ENCODE results near the gene DPM2.

The DPM2 gene

DNA sequence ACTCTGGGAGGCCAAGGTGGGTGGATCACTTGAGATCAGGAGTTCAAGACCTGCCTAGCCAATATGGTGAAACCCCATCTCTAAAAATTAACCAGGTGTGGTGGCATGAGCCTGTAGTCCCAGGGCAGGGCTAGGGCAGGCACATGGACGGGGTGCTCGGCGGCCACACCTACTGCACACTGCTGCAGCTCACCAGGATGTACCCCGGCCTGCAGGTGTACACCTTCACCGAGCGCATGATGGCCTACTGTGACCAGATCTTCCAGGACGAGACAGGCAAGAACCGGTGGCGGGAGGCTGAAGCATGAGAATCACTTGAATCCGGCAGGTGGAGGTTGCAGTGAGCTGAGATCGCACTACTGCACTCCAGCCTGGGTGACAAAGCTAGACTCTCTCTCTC, 24.0 kb downstream of the DPM2 start:
- Histone ChIP-seq H3K9me3 (ENCODE audit: insufficient read depth, low read length, severe bottlenecking) (no peaks in the 10 kb centered on the region), H3K27ac (ENCODE audit: low read length) (no peak overlapping the region), H3K9ac (ENCODE audit: low read depth, low read length) (no peak overlapping the region), H4K20me1 (ENCODE audit: insufficient read depth, low read length) (no peaks in the 10 kb centered on the region), H3K79me2 (ENCODE audit: insufficient read depth, low read length) (no peaks in the 10 kb centered on the region), H3K27me3 (ENCODE audit: insufficient read depth, low read length, poor library complexity) (no peaks in the 10 kb centered on the region), H3K36me3 (ENCODE audit: insufficient read depth, low read length) (peaks cover 5% of the 10 kb centered on the region; the same call in 1 of the 2 replicates), H3K4me1 (ENCODE audit: insufficient read depth, low read length) (peaks cover 29% of the 10 kb centered on the region), H3K4me2 (ENCODE audit: insufficient read depth, low read length) (no peak overlapping the region), H2AFZ (ENCODE audit: low read depth, low read length) (no peak overlapping the region), H3K4me3 (ENCODE audit: low read depth in 1 of 2, low read length in 2 of 2) (no peak overlapping the region)
- TF ChIP-seq, protein P1, sequence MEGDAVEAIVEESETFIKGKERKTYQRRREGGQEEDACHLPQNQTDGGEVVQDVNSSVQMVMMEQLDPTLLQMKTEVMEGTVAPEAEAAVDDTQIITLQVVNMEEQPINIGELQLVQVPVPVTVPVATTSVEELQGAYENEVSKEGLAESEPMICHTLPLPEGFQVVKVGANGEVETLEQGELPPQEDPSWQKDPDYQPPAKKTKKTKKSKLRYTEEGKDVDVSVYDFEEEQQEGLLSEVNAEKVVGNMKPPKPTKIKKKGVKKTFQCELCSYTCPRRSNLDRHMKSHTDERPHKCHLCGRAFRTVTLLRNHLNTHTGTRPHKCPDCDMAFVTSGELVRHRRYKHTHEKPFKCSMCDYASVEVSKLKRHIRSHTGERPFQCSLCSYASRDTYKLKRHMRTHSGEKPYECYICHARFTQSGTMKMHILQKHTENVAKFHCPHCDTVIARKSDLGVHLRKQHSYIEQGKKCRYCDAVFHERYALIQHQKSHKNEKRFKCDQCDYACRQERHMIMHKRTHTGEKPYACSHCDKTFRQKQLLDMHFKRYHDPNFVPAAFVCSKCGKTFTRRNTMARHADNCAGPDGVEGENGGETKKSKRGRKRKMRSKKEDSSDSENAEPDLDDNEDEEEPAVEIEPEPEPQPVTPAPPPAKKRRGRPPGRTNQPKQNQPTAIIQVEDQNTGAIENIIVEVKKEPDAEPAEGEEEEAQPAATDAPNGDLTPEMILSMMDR (IDR thresholded peaks at IDR 0.05; ENCODE audit: borderline replicate concordance, extremely low read depth, low read length, poor library complexity, severe bottlenecking), result no peak
- TF ChIP-seq EZH2 (IDR thresholded peaks at IDR 0.05; ENCODE audit: borderline replicate concordance, low read depth, low read length, severe bottlenecking), result no peak
- DNase-seq (no peak), ATAC-seq (ENCODE audit: insufficient read depth, low read depth) (no peak)

- H2AFZ ChIP-seq (ENCODE audit: low read depth, low read length), result no peak overlapping the region
- DNase-seq (no peak), ATAC-seq (ENCODE audit: insufficient read depth, low read depth) (no peak)
- no peaks in the 10 kb centered on the region for H3K27me3 ChIP-seq (ENCODE audit: insufficient read depth, low read length, poor library complexity)
- no peak overlapping the region for H3K9ac ChIP-seq (ENCODE audit: low read depth, low read length)
- no peak overlapping the region for H3K4me2 ChIP-seq (ENCODE audit: insufficient read depth, low read length)
- no peaks in the 10 kb centered on the region for H4K20me1 ChIP-seq (ENCODE audit: insufficient read depth, low read length)
- peaks cover 21% of the 10 kb centered on the region for H3K4me1 ChIP-seq (ENCODE audit: insufficient read depth, low read length)
- peaks cover 5% of the 10 kb centered on the region; the same call in 1 of the 2 replicates for H3K36me3 ChIP-seq (ENCODE audit: insufficient read depth, low read length)
- no peak overlapping the region for H3K4me3 ChIP-seq (ENCODE audit: low read depth in 1 of 2, low read length in 2 of 2)
- H3K79me2 ChIP-seq (ENCODE audit: insufficient read depth, low read length), result no peaks in the 10 kb centered on the region
- TF ChIP-seq EZH2 (IDR thresholded peaks at IDR 0.05; ENCODE audit: borderline replicate concordance, low read depth, low read length, severe bottlenecking), result no peak
- H3K27ac ChIP-seq (ENCODE audit: low read length), result no peak overlapping the region
- no peaks in the 10 kb centered on the region for H3K9me3 ChIP-seq (ENCODE audit: insufficient read depth, low read length, severe bottlenecking)
These were observed 24.8 kb downstream of the DPM2 start for GRCh38 chr9:127912882-127913281.

DNA sequence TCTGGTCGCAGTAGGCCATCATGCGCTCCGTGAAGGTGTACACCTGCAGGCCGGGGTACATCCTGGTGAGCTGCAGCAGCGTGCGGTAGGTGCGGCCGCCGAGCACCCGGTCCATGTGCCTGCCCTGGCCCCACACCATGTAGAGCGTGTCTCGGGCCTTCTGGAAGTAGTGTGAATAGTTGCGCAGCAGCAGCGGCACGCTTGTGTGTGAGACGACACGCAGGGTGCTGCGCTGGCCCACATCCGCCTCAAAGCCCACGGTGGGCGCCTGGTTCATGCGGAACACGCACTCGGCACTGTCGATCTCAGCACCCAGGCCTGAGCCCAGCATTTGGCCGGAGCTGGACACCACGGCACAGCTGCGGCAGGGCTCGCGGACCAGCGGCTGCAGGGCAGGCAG, 25.4 kb downstream of the DPM2 start:
- Histone ChIP-seq H3K4me1 (ENCODE audit: insufficient read depth, low read length) (peaks cover 15% of the 10 kb centered on the region), H3K4me2 (ENCODE audit: insufficient read depth, low read length) (no peak overlapping the region), H2AFZ (ENCODE audit: low read depth, low read length) (no peak overlapping the region), H3K79me2 (ENCODE audit: insufficient read depth, low read length) (no peaks in the 10 kb centered on the region), H3K4me3 (ENCODE audit: low read depth in 1 of 2, low read length in 2 of 2) (no peak overlapping the region), H3K9ac (ENCODE audit: low read depth, low read length) (no peak overlapping the region), H3K9me3 (ENCODE audit: insufficient read depth, low read length, severe bottlenecking) (no peaks in the 10 kb centered on the region), H4K20me1 (ENCODE audit: insufficient read depth, low read length) (no peaks in the 10 kb centered on the region), H3K27ac (ENCODE audit: low read length) (no peak overlapping the region), H3K27me3 (ENCODE audit: insufficient read depth, low read length, poor library complexity) (no peaks in the 10 kb centered on the region), H3K36me3 (ENCODE audit: insufficient read depth, low read length) (peaks cover 5% of the 10 kb centered on the region; the same call in 1 of the 2 replicates)
- ATAC-seq (ENCODE audit: insufficient read depth, low read depth), result no peak
- no peak for DNase-seq
- TF ChIP-seq EZH2 (IDR thresholded peaks at IDR 0.05; ENCODE audit: borderline replicate concordance, low read depth, low read length, severe bottlenecking), result no peak
- TF ChIP-seq, protein P1 (IDR thresholded peaks at IDR 0.05; ENCODE audit: borderline replicate concordance, extremely low read depth, low read length, poor library complexity, severe bottlenecking), result no peak

GRCh38 chr9:127910613-127911205, 26.9 kb downstream of the DPM2 start:
- H3K4me1 ChIP-seq (ENCODE audit: insufficient read depth, low read length), result 0 out of 2 replicates have a peak, but pooled peaks cover 2% of the 10 kb centered on the region
- no peak overlapping the region for H3K27ac ChIP-seq (ENCODE audit: low read length)
- no peak; the same call in 2 of the 3 replicates for ATAC-seq (ENCODE audit: insufficient read depth, low read depth)
- H3K27me3 ChIP-seq (ENCODE audit: insufficient read depth, low read length, poor library complexity), result no peaks in the 10 kb centered on the region
- H3K4me2 ChIP-seq (ENCODE audit: insufficient read depth, low read length), result no peak overlapping the region
- H2AFZ ChIP-seq (ENCODE audit: low read depth, low read length), result no peak overlapping the region
- H3K79me2 ChIP-seq (ENCODE audit: insufficient read depth, low read length), result no peaks in the 10 kb centered on the region
- H4K20me1 ChIP-seq (ENCODE audit: insufficient read depth, low read length), result no peaks in the 10 kb centered on the region
- H3K9me3 ChIP-seq (ENCODE audit: insufficient read depth, low read length, severe bottlenecking), result no peaks in the 10 kb centered on the region
- TF ChIP-seq, protein P1 (IDR thresholded peaks at IDR 0.05; ENCODE audit: borderline replicate concordance, extremely low read depth, low read length, poor library complexity, severe bottlenecking), result peak; percentile 36
- no peak for TF ChIP-seq EZH2 (IDR thresholded peaks at IDR 0.05; ENCODE audit: borderline replicate concordance, low read depth, low read length, severe bottlenecking)
- no peak overlapping the region for H3K9ac ChIP-seq (ENCODE audit: low read depth, low read length)
- DNase-seq, result no peak
- H3K4me3 ChIP-seq (ENCODE audit: low read depth in 1 of 2, low read length in 2 of 2), result no peak overlapping the region
- H3K36me3 ChIP-seq (ENCODE audit: insufficient read depth, low read length), result peaks cover 5% of the 10 kb centered on the region; the same call in 1 of the 2 replicates

All from DND-41 (cell line).